Activated gamma-delta T cell treated with anti-CD3 and anti-CD28 coated beads, Interleukin-2, amount 50 U/mL, for 16 hours (primary cell): Measurements from ENCODE around the gene SEC24D.
"Not testable (repeated sequence)": the region's sequence is repeated elsewhere in the genome, so short reads cannot be mapped to it uniquely, and the experiment has no call there.

Experiments
- DNase-seq: peaks from one replicate; pipeline ENCODE4 v3.0.0-alpha.2; 2020; ENCODE audit warnings: low read depth

SEC24D gene

GRCh38 chr4:118835571-118836300 lies at the start of gene SEC24D:
SEC24D (minus strand) TSS chr4:118836126; CDS start chr4:118833696, 2,430 bp downstream.
- peak; percentile 75 for DNase-seq

DNA sequence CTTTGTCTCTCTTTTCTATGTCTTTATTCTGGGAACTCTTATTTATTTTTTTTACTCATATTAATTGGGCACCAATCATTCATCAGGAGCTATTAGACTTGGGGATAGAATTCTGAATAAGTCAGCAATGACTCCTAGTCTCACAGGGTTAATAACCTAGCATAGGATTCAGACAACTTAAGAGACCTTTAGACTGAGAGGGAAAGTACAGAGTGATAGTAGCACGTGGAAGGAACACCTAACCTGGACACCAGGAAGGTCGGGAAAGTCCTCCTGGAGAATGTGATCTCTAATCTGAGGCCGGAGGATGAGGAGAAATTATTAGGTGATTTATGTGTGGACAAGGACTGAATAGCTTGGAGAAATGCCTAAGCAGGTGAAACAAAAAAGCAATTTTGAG lies 48.8 kb upstream of the SEC24D start:
- no peak for DNase-seq

DNA sequence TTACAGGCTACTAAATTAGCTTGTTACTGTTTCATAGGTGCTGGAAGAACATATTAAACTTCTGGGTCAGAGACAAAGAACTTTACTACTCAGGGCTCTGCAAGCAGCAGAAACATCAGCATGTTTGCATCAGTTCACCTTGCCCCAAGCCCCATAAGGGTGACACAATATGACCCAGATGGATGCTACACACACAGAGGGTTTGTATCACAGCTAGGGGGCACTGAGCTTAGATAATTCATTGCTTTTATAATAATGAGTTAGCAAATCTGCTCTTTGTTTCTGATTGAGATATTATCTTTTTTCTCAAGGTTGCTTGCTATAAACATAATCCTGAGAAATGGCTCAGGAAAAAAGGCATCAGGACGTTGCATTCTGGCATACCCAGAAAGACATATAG lies 47.9 kb upstream of the SEC24D start:
- no peak for DNase-seq

GRCh38 chr4:118881512-118882146 lies 45.7 kb upstream of the SEC24D start:
- DNase-seq, result no peak

DNA sequence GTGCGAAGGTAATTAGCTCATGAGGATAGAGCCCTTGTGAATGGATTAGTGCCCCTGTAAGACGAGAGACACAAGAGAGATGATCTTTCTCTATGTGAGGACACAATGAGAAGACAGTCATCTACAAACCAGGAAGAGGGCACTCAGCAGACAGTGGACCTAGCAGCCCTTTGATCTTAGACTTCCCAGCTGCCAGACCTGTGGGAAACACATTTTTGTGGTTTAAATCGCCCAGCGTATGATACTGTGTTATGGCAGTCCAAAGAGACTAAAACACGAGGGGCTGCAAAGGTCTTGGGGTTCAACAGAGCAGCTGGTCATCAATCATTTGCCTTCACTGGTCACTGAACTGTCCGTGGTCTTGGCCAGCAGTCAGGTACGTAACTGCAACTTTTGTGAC lies 43.5 kb upstream of the SEC24D start:
- DNase-seq, result no peak

GRCh38 chr4:118878507-118878906 lies 42.6 kb upstream of the SEC24D start:
- DNase-seq, result not testable (repeated sequence)

GRCh38 chr4:118877797-118878196 lies 41.9 kb upstream of the SEC24D start:
- no peak for DNase-seq

DNA sequence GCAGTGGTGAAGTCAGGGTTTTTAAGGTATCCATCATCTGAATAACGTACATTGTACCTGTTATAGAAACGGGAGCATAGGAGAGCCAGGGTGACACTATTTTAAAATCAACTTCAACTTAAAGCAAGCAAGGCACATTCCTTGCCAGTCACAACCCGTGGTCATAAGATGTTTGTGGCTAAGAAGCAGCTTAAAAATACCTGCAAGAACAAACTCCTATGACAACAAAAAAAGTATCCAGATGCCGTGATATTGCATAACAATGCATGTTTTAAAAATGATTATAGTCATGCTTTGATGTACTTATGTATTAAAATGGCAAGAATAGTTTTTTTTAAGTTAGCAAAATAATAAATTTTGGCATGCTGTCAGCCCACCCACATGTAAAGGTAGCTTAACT lies 36.3 kb upstream of the SEC24D start:
- DNase-seq, result no peak

DNA sequence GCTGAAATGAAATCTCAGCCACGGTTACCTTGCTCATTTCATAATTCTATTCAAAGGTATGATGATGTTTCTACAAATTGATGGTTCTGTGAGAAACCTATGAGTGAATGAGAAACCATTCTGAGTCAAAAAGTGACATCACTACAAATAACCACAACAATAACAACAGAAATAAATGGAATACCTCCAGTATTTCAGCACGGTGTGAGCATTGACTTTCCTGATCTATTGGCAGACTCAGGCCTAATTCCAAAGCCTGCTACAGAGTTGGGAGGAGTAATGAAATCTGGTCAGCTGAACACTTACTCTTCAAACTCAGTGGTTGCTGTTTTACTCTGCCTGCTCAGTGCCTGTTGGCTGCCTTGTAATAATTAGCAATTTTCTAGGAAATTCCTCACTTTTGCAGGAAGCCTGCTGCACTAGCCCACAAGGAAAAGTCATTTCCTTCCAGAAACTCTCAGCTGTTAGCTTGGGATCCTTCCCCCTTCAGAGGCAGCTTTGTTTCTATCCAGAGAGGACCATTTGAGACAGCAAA lies 33.9 kb upstream of the SEC24D start:
- no peak for DNase-seq

GRCh38 chr4:118867311-118868067 lies 31.6 kb upstream of the SEC24D start:
- no peak for DNase-seq

DNA sequence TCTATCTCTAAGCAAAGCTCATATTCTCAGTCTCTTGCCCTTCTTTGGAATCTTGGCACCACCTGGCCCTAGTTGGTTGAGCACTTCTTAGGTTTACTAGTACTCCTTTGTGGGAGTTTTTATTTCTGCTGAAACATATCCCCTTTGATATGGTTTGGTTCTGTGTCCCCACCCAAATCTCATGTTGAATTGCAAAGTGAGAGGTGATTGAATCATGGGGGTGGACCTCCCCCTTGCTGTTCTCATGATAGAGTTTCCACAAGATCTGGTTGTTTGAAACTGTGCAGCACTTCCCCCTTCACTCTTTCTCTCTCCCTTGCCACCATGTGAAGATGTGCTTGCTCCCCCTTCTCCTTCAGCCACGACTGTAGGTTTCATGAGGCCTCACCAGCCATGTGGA lies 30.5 kb upstream of the SEC24D start:
- DNase-seq, result no peak

GRCh38 chr4:118865091-118865708 lies 29.3 kb upstream of the SEC24D start:
- no peak for DNase-seq

GRCh38 chr4:118858779-118859178 lies 22.9 kb upstream of the SEC24D start:
- no peak for DNase-seq

DNA sequence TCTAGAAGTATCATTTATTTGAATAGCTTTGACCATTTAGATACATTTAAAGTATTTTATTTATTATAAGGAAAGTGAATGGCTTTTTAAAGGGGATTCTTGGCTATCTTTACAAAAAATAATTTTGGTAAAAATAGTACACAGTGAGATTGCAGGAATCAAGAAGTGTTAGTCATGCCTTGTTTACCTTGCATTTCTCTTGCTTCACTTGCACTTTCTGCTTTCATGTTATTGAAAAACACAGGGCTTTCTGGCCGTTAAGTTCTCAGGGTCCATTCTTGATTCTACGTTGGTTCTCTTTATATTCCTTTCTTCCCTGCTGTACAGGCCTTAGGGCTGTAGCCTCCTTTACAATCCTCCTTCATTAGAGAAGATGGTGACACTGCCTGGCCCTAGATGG lies 21.8 kb upstream of the SEC24D start:
- DNase-seq, result no peak

GRCh38 chr4:118850488-118851173 lies 14.7 kb upstream of the SEC24D start:
- peak; percentile 15 for DNase-seq

GRCh38 chr4:118849867-118850487 lies 14.1 kb upstream of the SEC24D start:
- no peak for DNase-seq

DNA sequence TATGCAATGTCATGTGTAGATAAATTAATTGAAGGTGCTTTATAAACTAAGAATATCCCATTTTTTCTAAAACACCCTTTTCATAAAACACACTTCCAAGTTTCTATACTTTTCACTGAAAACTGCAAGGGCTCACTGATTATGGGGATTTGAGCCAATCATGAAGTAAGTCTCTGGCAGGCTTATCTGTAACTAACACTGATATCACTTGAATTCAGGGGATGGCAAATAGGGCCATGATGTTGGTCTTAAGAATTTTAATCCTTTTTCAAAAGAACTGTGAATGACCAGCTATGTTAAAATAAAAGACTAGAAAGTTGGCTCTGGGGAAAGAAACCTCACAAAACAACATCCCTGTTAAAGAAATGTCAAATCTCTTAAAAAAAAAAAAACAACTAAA lies 13.0 kb upstream of the SEC24D start:
- no peak for DNase-seq

- no peak for DNase-seq
Observed at GRCh38 chr4:118848242-118848641, 12.3 kb upstream of the SEC24D start.

DNA sequence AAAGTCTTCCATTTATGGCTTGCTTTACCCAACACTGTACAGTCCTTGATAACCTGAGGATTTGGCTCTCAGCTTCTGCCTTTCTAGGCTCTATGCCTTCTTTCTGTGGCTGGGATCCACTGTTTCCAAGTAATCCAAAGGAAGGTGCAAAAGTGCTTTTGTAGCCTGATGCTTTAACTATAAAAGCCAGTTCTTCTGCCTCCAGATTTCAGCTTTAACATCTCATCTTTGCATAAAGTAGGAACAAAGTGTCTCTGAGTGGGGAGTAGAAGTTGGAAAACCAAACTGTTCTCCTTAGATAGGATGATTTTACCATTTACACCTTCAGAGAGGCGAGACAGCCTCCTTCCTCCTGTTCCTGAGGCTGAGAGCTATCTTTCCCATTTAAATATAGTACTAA lies 11.1 kb upstream of the SEC24D start:
- no peak for DNase-seq

- no peak for DNase-seq
Observed at GRCh38 chr4:118845552-118846050, 9.7 kb upstream of the SEC24D start.

GRCh38 chr4:118843237-118843636 lies 7.3 kb upstream of the SEC24D start:
- DNase-seq, result no peak
